Pancreas (tissue), 10 donors: ENCODE data around the gene GSTM1. TPM values are rescaled to one million over a fixed set of nuclear protein-coding genes. Genes with fewer than 3 reads are reported as not detected.

Experiments used
- ATAC-seq, 4 donors: fragments of 200-7000 bp; cut with Tn5 transposase; one replicate each; pipeline versions ENCODE4 v1.8.0 to v1.9.1; 2020; ENCODE audit warnings: mild to moderate bottlenecking in 4 of 4, moderate library complexity in 4 of 4
- DNase-seq, 6 donors: peaks; one replicate each; pipeline ENCODE4 v3.0.0-alpha.2; 2020
- FAIRE-seq: peaks from 2 replicates; lab custom pipeline; 2012; peaks lifted over from hg19 to GRCh38; lab: Jason Lieb, UNC
- H3K27ac ChIP-seq, 4 donors: fragments of 200-600 bp; sonication (generic); 1 replicate in 3 of 4; 2 replicates in 1 of 4; pipeline versions ENCODE4 v1.5.0 to v1.8.0; 2020
- H3K27me3 ChIP-seq, 4 donors: fragments of 200-600 bp; one replicate each; pipeline ENCODE4 v1.8.0; 2021
- H3K36me3 ChIP-seq, 3 donors: fragments of 200-600 bp; sonication (generic) in 1 of 3; one replicate each; pipeline versions ENCODE4 v1.5.0 to v1.8.0; 2020 to 2021
- H3K4me1 ChIP-seq, 3 donors: fragments of 200-600 bp; one replicate each; pipeline ENCODE4 v1.8.0; 2021
- H3K4me3 ChIP-seq, 4 donors: fragments of 200-600 bp; sonication (generic) in 2 of 4; one replicate each; pipeline versions ENCODE4 v1.5.0 to v1.8.0; 2020 to 2021
- H3K9me3 ChIP-seq, 4 donors: fragments of 200-600 bp; one replicate each; pipeline ENCODE4 v1.8.0; 2021
- CTCF ChIP-seq, 4 donors: fragments of 200-600 bp; sonication (generic) in 3 of 4; IDR thresholded peaks; one replicate each; pipeline versions ENCODE4 v1.5.0 to v1.8.0; 2021; ENCODE audit warnings: antibody characterized with exemption in 4 of 4
- WGBS, 2 donors: extraction: QIAGEN DNeasy Blood & Tissue Kit; methylation state at CpG; one replicate each; pipeline ENCODE4 v1.1.7; 2013; 5-methylcytosine and 5-hydroxymethylcytosine counted together
- intact Hi-C, 3 donors: fragments of 100-400 bp; cut with DNase I; formaldehyde crosslinking; loops; one replicate each; pipeline versions ENCODE4 v1.11.1 to v1.14.2; 2022
- polyA plus RNA-seq, 2 donors: library from polyadenylated mRNA; stranded (reverse); fragments of 200-250 nt; gene quantifications; one replicate each; pipeline ENCODE4 v1.2.3, GENCODE V29; 2013
- total RNA-seq, 6 donors: library from RNA; stranded (reverse); fragmentation: NEBNext Ultra II Directional in 4 of 6; extraction: Animal tissue kit (Norgen Biotek cat#: 25700) in 4 of 6; gene quantifications; one replicate each; pipeline versions ENCODE4 v1.2.1 to v1.2.4, GENCODE V29; 2021 to 2023
- donor health status: healthy with polysubstance abuse.
- donor health status: DM: no; HTN: no; CAD: no; lungs with moderate emphysema.
- donor health status: DM: no; HTN: no; CAD: no.
- donor health status: control.
- donor health status: control.
- donor health status: Bipolar disorder and iron deficiency.
- donor health status: DM: yes; HTN: yes; CAD: no.
- donor health status: DM: no; HTN: no; CAD: no.
- donor health status: DM: no; HTN: no; CAD: no.
- donor health status: DM: yes; HTN: yes; CAD: no.

GSTM1 gene
- total and polyA plus RNA-seq, 8 donors = 21.7 to 41.8 (median 26.9) TPM; not detected in 3

DNA sequence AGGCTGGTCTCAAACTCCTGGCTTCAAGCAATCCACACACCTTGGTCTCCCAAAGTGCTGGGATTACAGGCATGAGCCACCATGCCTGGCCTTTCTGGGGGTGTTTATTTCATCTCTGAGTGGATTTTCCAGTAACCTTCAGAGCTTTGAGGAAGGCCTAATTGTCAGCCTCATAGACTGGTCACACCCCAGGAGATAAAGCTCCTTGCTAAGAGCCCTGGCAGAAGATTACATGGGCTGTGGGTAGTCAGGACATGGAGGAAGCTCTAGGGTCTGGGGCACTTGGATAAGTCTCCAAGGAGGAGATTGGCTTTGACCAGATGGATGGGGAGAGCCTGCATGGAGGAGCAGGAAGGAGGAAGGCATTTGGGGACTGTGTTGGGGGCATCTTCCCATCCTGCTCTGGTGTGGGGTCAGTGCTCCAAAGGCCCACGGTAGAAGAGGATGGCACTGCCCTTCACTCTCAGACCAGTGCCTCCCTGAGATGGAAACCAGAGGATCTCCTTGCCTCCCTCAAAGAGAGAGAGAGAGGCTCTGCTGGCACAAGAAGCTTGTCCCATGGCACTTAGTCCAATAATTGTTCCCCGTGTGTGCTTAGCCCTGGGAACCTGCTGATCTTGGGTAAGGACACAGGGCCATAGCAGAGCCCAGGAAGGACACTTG, 46.4 kb upstream of the GSTM1 start:
- TF ChIP-seq CTCF (IDR thresholded peaks at IDR 0.05) = no peak
- intact Hi-C loops = loop anchor here in 1 of 3 donors (5.0 kb wide), 1 partner anchor 131 kb away; no protein-coding TSS in a partner anchor
- Histone ChIP-seq H3K9me3 (no peaks in the 10 kb centered on the region), H3K27ac (no peak overlapping the region), H3K4me3 (no peak overlapping the region), H3K36me3 (no peaks in the 10 kb centered on the region), H3K27me3 (no peaks in the 10 kb centered on the region), H3K4me1 (peaks cover 0 to 6% (median 0%) of the 10 kb centered on the region in 3 donors)
- 62 to 77% methylated on average over 2 of the region's 2 CpGs for WGBS, 2 donors
- FAIRE-seq (no peak), ATAC-seq (no peak), DNase-seq (no peak)

DNA sequence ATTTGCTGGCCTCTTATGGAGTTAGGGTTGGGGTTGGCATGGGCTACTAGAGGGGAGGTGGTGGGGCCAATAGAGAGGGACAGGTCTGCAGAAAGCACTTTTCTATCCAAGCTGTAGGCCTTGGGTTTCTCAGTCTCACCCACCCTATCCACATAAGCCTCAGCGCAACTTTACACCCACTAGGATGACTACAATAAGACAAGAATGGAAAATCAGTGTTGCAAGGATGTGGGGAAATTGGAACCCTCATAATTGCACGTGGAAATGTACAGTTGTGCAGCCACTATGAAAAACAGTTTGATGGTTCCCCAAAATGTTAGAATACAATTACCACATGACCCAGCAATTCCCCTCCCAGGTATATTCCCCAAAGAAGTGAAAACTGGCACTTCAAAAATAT, 45.8 kb upstream of the GSTM1 start:
- FAIRE-seq = no peak
- WGBS, 2 donors = 79 to 86% methylated on average over 2 of the region's 2 CpGs
- intact Hi-C loops = loop anchor here in 1 of 3 donors (5.0 kb wide), 1 partner anchor 130 kb away; no protein-coding TSS in a partner anchor
- no peaks in the 10 kb centered on the region for H3K27me3 ChIP-seq
- no peak for DNase-seq
- peaks cover 0 to 6% (median 0%) of the 10 kb centered on the region in 3 donors for H3K4me1 ChIP-seq
- no peak overlapping the region for H3K4me3 ChIP-seq
- no peak overlapping the region for H3K27ac ChIP-seq
- no peaks in the 10 kb centered on the region for H3K9me3 ChIP-seq
- TF ChIP-seq CTCF (IDR thresholded peaks at IDR 0.05) = no peak
- no peak for ATAC-seq
- H3K36me3 ChIP-seq = no peaks in the 10 kb centered on the region

GRCh38 chr1:109642626-109643025, 45.0 kb upstream of the GSTM1 start:
- FAIRE-seq (no peak), ATAC-seq (no peak), DNase-seq (no peak)
- Histone ChIP-seq H3K9me3 (no peaks in the 10 kb centered on the region), H3K4me1 (peaks cover 0 to 6% (median 0%) of the 10 kb centered on the region in 3 donors), H3K4me3 (no peak overlapping the region), H3K36me3 (no peaks in the 10 kb centered on the region), H3K27me3 (no peaks in the 10 kb centered on the region), H3K27ac (no peak overlapping the region)
- TF ChIP-seq CTCF (IDR thresholded peaks at IDR 0.05) = no peak
- WGBS, 2 donors = 53 to 55% methylated on average over 3 of the region's 3 CpGs
- intact Hi-C loops = loop anchor here in 1 of 3 donors (5.0 kb wide), 1 partner anchor 130 kb away; no protein-coding TSS in a partner anchor

GRCh38 chr1:109643385-109644230, 44.0 kb upstream of the GSTM1 start:
- peak; percentile 75 to 98 (median 86) for DNase-seq
- Histone ChIP-seq H3K27me3 (no peaks in the 10 kb centered on the region), H3K36me3 (no peaks in the 10 kb centered on the region), H3K9me3 (no peaks in the 10 kb centered on the region), H3K4me3 (no peak overlapping the region), H3K4me1 (peaks cover 0 to 6% (median 0%) of the 10 kb centered on the region in 3 donors), H3K27ac (no peak overlapping the region)
- peak; percentile 70 to 91 (median 84) for TF ChIP-seq CTCF (IDR thresholded peaks at IDR 0.05)
- peak; percentile 92 to 95 (median 94) for ATAC-seq
- WGBS, 2 donors = 29 to 31% methylated on average over 31 to 32 of the region's 32 CpGs
- FAIRE-seq = no peak
- intact Hi-C loops = loop anchor here in 1 of 3 donors (5.0 kb wide), 1 partner anchor 129 kb away; no protein-coding TSS in a partner anchor
